GM18873 (cell line): Measurements from ENCODE around the gene CTDSPL2.
"Not testable (repeated sequence)": the region's sequence is repeated elsewhere in the genome, so short reads cannot be mapped to it uniquely, and the experiment has no call there.

ENCODE experiments used
- ATAC-seq: cut with Tn5 transposase; IDR thresholded peaks from one replicate; pipeline ENCODE4 v1.9.1; 2021; ENCODE audit warnings: mild to moderate bottlenecking, moderate library complexity, moderate number of reproducible peaks; ENCODE audit not compliant: unreplicated experiment, low FRiP score

The CTDSPL2 gene

GRCh38 chr15:44536962-44537734, 109.7 kb downstream of the CTDSPL2 start, which contains the start of gene EIF3J:
Gene EIF3J, plus strand, starts transcription at chr15:44537147. Its CDS starts 48 bp downstream, at chr15:44537195.
- ATAC-seq, result peak; percentile 76

- no peak for ATAC-seq
Measured at GRCh38 chr15:44537735-44538240, 110.4 kb downstream of the CTDSPL2 start.

- ATAC-seq, result no peak
Measured at GRCh38 chr15:44541282-44541958, 114.0 kb downstream of the CTDSPL2 start.

- no peak for ATAC-seq
Measured at GRCh38 chr15:44542596-44542995, 115.2 kb downstream of the CTDSPL2 start.

GRCh38 chr15:44544745-44545144, 117.3 kb downstream of the CTDSPL2 start:
- ATAC-seq, result not testable (repeated sequence)

- ATAC-seq, result no peak
Measured at GRCh38 chr15:44545913-44546802, 118.7 kb downstream of the CTDSPL2 start.

GRCh38 chr15:44549152-44549551, 121.7 kb downstream of the CTDSPL2 start:
- not testable (repeated sequence) for ATAC-seq

- ATAC-seq, result no peak
Measured at GRCh38 chr15:44550256-44550655, 122.8 kb downstream of the CTDSPL2 start.

GRCh38 chr15:44550734-44551133, 123.3 kb downstream of the CTDSPL2 start:
- ATAC-seq, result no peak

GRCh38 chr15:44554934-44555723, 127.7 kb downstream of the CTDSPL2 start:
- ATAC-seq, result no peak

- ATAC-seq, result not testable (repeated sequence)
Measured at GRCh38 chr15:44560926-44561325, 133.5 kb downstream of the CTDSPL2 start.

- no peak for ATAC-seq
Measured at GRCh38 chr15:44565387-44566154, 138.1 kb downstream of the CTDSPL2 start.

- no peak for ATAC-seq
Measured at GRCh38 chr15:44566155-44566540, 138.7 kb downstream of the CTDSPL2 start.

GRCh38 chr15:44568338-44568737, 140.9 kb downstream of the CTDSPL2 start:
- no peak for ATAC-seq

GRCh38 chr15:44569316-44569715, 141.9 kb downstream of the CTDSPL2 start:
- ATAC-seq, result no peak

GRCh38 chr15:44570361-44570760, 142.9 kb downstream of the CTDSPL2 start:
- ATAC-seq, result no peak

GRCh38 chr15:44573386-44573785, 146.0 kb downstream of the CTDSPL2 start:
- ATAC-seq, result no peak

- ATAC-seq, result no peak
Measured at GRCh38 chr15:44574734-44575133, 147.3 kb downstream of the CTDSPL2 start.
